Measurements from ENCODE around the gene TRPV5. TPM values are rescaled to one million over a fixed set of nuclear protein-coding genes. Genes with fewer than 3 reads are reported as not detected.

Gene TRPV5
- total RNA-seq, 4 donors from 2014 or later, result not detected

GRCh38 chr7:142919656-142920055 is 13.9 kb downstream of the TRPV5 start:
- H3K27me3 ChIP-seq, result peaks cover 0 to 5% (median 0%) of the 10 kb centered on the region in 4 donors
- 88 to 90% methylated on average over 2 to 3 of the region's 3 CpGs for WGBS, 2 donors
- H3K9me3 ChIP-seq, result no peaks in the 10 kb centered on the region
- intact Hi-C loops (cut with DNase I), result no loop called here
- no peaks in the 10 kb centered on the region for H3K4me1 ChIP-seq
- H3K27ac ChIP-seq, result no peak overlapping the region
- TF ChIP-seq POLR2A (IDR thresholded peaks at IDR 0.05), result no peak
- TF ChIP-seq, protein P1, sequence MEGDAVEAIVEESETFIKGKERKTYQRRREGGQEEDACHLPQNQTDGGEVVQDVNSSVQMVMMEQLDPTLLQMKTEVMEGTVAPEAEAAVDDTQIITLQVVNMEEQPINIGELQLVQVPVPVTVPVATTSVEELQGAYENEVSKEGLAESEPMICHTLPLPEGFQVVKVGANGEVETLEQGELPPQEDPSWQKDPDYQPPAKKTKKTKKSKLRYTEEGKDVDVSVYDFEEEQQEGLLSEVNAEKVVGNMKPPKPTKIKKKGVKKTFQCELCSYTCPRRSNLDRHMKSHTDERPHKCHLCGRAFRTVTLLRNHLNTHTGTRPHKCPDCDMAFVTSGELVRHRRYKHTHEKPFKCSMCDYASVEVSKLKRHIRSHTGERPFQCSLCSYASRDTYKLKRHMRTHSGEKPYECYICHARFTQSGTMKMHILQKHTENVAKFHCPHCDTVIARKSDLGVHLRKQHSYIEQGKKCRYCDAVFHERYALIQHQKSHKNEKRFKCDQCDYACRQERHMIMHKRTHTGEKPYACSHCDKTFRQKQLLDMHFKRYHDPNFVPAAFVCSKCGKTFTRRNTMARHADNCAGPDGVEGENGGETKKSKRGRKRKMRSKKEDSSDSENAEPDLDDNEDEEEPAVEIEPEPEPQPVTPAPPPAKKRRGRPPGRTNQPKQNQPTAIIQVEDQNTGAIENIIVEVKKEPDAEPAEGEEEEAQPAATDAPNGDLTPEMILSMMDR (IDR thresholded peaks at IDR 0.05), result no peak
- no peak overlapping the region for H3K4me3 ChIP-seq
- no peaks in the 10 kb centered on the region for H3K36me3 ChIP-seq
- DNase-seq, result no peak

GRCh38 chr7:142918901-142919300 is 14.6 kb downstream of the TRPV5 start:
- DNase-seq, result no peak
- whole genome bisulfite sequencing, 2 donors, result 75 to 76% methylated on average over 1 to 2 of the region's 2 CpGs
- Histone ChIP-seq H3K27me3 (peaks cover 0 to 5% (median 0%) of the 10 kb centered on the region in 4 donors), H3K4me3 (no peak overlapping the region), H3K4me1 (peaks cover 0 to 4% (median 0%) of the 10 kb centered on the region in 3 donors), H3K36me3 (no peaks in the 10 kb centered on the region), H3K27ac (no peak overlapping the region), H3K9me3 (no peaks in the 10 kb centered on the region)
- intact Hi-C loops (cut with DNase I), result no loop called here
- TF ChIP-seq, protein P1 (IDR thresholded peaks at IDR 0.05), result no peak

- intact Hi-C loops (cut with DNase I), result no loop called here
- peaks cover 0 to 18% (median 0%) of the 10 kb centered on the region in 3 donors for H3K4me1 ChIP-seq
- no peaks in the 10 kb centered on the region for H3K9me3 ChIP-seq
- TF ChIP-seq, protein P1 (IDR thresholded peaks at IDR 0.05), result no peak
- TF ChIP-seq POLR2A (IDR thresholded peaks at IDR 0.05), result no peak
- H3K36me3 ChIP-seq, result no peaks in the 10 kb centered on the region
- H3K4me3 ChIP-seq, result no peak overlapping the region
- H3K27ac ChIP-seq, result no peak overlapping the region
- 72 to 74% methylated on average over 3 of the region's 3 CpGs for WGBS, 2 donors
- no peak for DNase-seq
- H3K27me3 ChIP-seq, result peaks cover 0 to 7% (median 0%) of the 10 kb centered on the region in 4 donors
These were observed 16.1 kb downstream of the TRPV5 start for GRCh38 chr7:142917447-142917846.

DNA sequence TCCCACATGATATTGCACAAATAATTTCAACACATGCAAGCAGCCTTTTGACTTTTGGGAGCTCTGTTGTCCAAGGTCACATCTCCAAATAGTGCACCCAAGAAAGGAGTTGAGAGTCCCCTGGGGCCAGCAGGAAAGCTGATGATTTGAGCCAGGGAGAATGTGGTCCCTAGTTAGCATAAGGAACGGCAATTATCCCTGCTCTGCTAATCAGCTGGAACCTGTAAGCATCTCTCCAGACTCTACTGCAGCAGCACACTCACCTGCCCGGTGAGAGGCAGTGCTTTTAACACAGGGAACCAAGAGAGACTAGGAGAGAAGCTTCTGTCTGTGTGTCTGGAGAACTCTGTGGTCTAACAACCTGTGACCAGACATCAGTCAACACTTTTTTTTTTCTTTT is 17.0 kb downstream of the TRPV5 start:
- Histone ChIP-seq H3K4me1 (peaks cover 0 to 18% (median 0%) of the 10 kb centered on the region in 3 donors), H3K4me3 (no peak overlapping the region), H3K36me3 (no peaks in the 10 kb centered on the region), H3K9me3 (no peaks in the 10 kb centered on the region), H3K27ac (no peak overlapping the region), H3K27me3 (peaks cover 0 to 11% (median 0%) of the 10 kb centered on the region in 4 donors)
- intact Hi-C loops (cut with DNase I), result no loop called here
- 67 to 68% methylated on average over 2 of the region's 2 CpGs for WGBS, 2 donors
- TF ChIP-seq POLR2A (IDR thresholded peaks at IDR 0.05), result no peak
- TF ChIP-seq, protein P1 (IDR thresholded peaks at IDR 0.05), result no peak
- no peak for DNase-seq

GRCh38 chr7:142915315-142915714 is 18.2 kb downstream of the TRPV5 start:
- peaks cover 0 to 18% (median 0%) of the 10 kb centered on the region in 4 donors for H3K27me3 ChIP-seq
- WGBS, 2 donors, result 87 to 89% methylated on average over 5 to 8 of the region's 8 CpGs
- TF ChIP-seq, protein P1 (IDR thresholded peaks at IDR 0.05), result no peak
- no peak for TF ChIP-seq POLR2A (IDR thresholded peaks at IDR 0.05)
- no peak for DNase-seq
- no peaks in the 10 kb centered on the region for H3K36me3 ChIP-seq
- intact Hi-C loops (cut with DNase I), result no loop called here
- H3K4me3 ChIP-seq, result no peak overlapping the region
- H3K9me3 ChIP-seq, result no peaks in the 10 kb centered on the region
- peaks cover 0 to 22% (median 0%) of the 10 kb centered on the region in 3 donors for H3K4me1 ChIP-seq
- no peak overlapping the region for H3K27ac ChIP-seq
